HG02981 (cell line): ENCODE measurements around the gene PLD1.
"Not testable (repeated sequence)": the region's sequence is repeated elsewhere in the genome, so short reads cannot be mapped to it uniquely, and the experiment has no call there.

Experiments
- ATAC-seq: cut with Tn5 transposase; IDR thresholded peaks from one replicate; pipeline ENCODE4 v1.9.1; 2021; ENCODE audit warnings: mild to moderate bottlenecking, moderate library complexity; ENCODE audit not compliant: unreplicated experiment

The PLD1 gene

DNA sequence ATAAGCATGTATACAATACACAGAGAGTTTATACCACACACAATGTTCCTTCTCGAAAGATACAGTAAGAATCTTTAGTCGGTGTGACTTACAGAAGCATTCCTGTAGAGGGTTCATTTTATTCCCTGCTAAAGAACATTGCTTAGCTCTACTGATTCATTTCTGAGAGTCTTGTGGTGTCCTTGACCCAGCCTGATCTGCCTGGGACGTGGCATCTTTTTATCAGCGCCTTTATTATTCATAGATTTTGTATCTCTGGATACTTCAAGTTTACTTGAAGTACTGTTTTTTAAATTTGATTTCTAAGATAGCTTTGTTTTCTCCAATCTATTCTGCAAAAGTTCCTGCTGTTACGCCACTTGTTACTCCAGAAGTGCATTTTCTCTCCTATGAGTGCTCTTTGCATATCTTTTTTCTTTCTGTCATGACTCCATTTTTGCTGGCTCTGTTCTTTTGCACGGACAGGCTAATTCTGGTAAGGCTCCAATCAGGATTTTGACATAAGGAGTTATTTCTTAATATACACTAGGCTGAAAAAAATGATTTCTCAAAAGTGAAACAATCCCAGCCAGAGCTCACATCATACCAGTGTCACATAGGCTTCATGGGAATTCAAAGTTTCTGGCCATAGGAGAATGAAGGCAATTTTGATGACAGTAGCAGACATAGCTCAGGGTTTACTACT is 235.6 kb downstream of the PLD1 start:
- no peak for ATAC-seq

DNA sequence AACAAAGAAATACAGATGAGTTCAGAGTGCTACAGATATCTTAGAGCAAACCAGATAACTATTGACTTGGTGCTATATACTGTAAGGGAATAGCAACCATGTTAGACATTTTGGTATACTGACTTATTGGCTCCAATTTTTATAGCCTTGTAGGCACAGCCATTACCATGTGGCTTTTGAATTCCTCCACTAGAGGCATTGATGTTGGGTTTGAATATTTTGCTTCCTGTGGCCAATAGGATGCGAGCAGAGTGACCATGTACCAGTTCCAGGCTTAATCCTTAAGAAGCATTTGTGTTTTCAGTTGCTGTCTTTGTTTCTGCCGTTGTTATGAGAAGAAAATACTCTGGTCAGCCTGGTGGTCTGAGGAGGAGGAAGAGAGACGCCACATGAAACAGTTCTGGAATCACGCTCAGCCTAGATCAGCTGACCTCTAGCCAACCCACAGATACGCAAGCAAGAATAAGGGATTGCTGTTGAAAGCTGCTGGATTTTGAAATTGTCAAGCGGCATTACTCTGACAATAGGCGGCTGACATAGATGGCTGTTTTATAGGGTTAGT is 240.6 kb downstream of the PLD1 start:
- ATAC-seq: no peak

DNA sequence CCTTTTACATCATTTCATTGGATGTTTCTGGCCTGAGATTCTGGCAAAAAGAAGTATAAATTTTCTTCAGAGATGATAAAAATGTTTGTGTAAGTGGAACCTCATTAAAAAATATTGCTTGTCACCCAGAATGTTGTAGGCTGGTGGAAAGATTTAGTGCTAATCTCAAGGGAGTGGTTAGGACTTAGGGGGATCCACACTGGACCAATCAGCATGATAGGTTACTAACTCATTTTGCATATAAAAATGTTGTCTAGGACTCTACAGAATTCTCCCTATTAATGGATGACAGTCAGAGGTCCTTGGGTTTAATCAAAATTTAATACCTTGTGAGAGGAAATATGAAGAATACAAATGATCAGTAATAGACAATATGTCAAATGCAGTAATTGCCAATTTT is 241.5 kb downstream of the PLD1 start:
- no peak for ATAC-seq

DNA sequence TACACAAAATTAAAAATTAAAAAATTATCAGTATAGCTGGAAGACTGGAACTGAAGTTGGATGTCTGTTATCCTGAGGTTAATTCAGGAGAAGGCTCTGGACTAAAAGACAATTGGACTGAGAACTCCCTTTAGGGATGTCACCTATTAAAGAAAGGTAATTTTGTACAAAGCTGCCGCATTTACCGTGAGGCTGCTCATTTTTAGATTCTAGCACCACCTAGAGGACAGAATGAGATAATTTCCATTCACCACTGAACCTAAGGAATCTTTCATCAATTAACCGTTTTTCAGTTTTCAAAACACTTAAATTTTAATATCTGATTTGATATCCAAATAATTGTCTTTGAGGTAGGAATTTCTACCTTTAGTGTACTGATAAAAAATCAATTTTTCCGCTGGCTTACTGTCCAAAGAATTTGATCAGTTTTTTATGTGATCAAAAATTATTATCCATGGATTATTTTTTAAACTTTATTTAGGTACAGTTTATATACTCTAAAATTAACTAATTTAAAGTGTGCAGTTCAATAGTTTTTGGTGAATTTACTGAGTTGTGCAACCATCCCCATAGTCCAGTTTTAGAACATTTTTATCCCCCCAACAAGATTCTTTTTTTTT is 243.4 kb downstream of the PLD1 start:
- ATAC-seq: no peak

DNA sequence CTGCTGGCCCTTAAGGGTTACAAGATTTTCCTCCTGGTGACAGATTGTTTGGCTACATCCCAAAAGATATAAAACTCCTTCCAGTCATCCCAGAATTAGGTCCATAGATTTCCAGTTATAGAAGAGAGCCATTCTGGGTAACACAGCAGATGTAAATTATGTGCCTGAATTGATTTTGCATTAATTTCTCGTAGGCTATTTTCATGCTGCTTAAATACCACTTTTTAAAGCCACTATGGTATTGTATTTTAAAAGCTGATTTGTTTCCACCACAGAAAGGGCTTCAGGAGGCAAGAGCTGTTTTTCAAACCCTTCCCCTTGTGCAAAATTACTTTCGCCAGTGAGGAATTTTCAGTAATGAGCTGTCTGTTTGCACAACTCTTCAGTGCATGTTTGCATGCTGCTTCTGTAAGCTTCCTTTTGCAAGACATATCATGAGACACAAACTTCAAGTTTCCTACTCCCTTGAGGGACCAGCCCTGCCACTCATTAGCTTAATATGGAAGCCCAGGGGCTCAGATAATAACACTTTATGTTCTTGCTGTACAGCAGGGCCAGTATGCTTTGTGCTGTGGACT is 244.7 kb downstream of the PLD1 start:
- ATAC-seq: no peak

DNA sequence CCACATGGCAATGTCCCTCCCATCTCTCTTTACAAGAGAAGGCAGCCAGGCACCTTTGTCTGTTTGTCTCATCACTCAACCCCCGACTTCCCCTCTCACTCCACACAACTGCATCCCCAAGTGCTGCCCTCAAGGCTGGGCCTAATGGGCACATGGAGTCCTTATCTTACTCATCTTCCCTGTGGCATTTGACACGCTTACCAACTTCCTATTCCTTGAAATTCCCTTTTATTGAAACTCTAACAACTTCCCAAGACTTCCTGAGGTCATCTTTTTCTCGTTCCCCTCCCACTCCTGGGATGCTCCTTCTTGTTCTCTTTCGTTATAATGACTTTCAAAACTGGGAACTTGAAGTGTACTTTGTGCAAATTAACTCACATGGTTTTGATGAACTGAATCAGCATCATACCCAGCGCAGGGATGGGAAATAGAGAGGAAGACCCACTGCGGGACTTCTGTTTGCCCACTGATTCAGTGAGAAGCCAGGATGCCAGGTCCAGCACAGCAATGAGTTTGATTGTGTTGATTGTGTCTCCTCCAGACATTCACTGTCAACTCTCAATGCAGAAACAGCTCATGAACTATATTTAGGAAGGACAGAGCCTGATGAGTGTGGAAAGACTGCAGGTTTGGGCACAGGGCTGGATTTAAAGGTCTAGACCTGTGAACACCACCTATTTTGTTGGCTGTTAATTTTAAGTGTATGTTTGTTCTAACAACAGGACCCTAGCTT is 245.4 kb downstream of the PLD1 start:
- no peak for ATAC-seq

DNA sequence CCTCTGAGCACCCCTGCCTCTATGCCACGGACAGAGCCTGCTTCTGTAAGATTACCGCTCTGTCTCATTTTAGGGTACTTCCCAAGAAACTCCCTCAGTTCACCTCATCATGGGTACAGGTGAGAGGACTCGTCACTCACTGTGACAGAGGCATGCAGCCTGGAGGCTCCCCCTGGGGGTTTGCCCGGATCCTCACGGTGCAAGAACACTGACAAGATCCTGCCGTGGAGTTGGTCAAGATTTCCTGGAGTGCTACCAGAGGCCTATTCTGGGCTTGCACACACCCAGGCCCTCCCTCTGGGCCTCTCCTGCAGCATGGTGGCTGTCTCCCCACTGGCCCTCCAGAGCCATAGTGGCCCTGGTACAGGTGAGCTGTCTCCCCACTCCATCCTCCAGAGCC is 247.0 kb downstream of the PLD1 start:
- no peak for ATAC-seq

DNA sequence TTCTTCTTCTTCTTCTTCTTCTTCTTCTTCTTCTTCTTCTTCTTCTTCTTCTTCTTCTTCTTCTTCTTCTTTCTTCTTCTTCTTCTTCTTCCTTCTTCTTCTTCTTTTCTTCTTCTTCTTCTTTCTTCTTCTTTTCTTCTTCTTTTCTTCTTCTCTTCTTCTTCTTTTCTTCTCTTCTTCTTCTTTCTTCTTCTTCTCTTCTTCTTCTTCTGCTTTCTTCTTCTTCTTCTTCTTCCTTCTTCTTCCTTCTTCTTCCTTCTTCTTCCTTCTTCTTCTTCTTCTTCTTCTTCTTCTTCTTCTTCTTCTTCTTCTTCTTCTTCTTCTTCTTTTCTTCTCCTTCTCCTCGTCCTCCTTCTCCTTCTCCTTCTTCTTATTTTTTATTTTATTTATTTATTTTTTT is 247.8 kb downstream of the PLD1 start:
- ATAC-seq: not testable (repeated sequence)

DNA sequence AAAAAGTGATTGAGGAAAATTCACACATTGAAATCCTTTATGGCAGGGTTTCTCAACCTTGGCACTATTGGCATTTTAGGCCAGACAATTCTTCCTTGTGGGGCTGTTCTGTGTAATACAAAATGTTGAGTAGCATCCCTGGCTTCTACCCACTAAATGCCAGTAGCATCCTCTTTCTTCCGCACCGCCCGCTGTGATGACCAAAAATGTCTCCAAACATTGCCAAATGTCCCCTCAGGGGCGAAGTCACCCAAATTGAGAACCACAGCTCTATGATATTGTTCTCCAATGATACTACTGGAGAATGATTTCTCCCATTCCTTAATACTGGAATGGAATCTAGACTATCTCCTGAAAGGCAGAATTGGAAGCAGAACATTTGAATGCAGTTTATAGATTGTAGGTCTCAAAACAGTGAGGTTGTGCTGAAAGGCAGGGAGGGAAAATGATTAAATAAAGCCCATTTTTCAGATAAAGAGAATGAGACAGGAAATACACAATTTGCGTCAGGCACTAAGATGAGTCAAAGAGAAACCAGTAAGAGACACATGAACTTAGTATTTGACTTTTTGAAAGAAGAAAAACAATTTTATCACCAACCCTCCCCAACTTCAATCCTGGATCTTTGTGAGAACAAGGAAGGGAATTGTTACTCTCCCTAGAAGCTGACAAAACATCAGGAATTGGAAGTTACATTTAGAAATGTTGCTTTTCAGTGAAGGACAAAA is 248.5 kb downstream of the PLD1 start:
- no peak for ATAC-seq

DNA sequence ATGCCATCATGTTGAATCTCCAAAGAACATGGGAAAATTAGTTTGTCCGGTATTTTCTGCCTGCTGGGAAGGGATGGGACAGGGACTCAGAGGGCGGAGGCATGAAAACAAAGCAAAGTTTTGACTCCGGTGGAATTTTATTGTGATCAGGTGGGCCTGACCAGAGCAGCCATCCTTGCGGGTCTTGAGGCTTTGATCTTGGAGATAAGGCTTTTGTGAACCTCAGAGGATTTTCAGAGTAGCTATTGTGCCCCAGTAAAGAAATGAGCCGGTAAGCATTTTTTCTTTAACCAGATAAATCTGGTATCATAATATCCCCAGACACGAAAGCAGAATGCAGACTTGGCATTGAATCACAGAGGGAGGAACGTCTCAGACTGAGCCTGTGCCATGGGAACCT is 250.7 kb downstream of the PLD1 start:
- no peak for ATAC-seq

DNA sequence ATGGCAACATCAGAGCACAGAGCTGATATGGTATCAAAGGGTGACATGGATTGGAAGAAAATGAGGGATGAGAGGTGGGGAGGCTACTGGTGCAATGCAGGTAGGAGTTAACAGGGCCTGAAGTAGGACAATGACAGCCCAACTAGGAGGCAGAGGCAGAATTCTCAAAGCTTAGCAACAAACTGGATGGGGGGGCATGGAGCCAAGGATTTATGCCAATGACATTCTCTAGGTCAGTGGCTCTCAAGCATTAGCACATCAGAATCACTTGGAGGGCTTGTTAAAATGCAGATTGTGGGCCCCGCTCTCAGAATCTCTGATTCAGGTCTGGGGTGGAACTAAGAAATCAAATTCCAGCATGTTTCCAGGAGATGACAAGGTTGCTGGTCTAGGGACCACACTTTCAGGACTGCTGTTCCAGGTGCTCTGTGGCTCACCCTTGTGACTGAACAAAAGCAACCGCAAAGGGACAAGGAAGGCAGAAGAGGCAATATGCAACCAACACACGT is 252.0 kb downstream of the PLD1 start:
- no peak for ATAC-seq

DNA sequence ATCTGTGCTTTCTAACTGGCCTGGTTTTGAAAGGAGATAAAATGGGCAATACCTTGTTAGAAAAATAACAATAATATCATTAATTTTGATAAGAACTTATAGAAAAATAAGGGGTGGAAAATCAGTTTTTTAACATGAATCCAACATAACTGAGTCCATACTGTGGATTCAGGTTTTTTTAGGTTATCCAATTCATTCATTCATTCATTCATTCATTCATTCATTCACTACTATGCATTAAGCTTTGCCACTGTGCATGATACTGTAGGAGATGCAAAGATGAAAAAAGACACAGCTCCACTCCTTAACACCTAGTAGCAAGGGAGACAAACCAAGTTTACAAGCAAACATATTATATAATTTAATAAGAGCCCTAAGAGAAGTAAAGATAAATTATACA is 253.1 kb downstream of the PLD1 start:
- no peak for ATAC-seq

DNA sequence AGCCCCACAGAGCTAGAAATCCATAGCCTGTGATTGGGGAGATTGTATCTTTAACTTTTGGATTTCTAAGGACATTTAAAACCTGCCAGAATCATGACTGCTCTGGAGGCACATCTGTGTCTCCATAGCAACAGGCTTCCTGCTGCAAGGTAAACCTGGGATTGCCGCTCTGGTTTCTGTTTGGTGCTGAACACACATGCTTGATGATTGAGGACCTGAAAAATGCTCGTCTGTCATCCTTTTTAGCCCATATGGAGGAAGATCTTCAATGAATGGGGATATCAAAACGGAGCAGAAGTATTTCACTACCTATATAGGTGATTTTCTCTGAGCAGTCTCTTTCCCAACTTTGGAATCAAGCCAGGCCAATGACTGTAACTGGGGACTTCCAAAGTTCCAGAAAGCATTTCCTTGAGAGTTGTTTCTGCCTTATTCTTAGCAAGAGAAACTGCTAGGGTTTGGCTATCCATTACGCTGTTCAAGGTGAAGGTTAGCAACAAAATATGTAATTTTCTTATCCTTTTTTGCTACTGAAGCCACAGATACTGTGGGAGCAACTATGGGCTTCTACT is 253.6 kb downstream of the PLD1 start:
- no peak for ATAC-seq

DNA sequence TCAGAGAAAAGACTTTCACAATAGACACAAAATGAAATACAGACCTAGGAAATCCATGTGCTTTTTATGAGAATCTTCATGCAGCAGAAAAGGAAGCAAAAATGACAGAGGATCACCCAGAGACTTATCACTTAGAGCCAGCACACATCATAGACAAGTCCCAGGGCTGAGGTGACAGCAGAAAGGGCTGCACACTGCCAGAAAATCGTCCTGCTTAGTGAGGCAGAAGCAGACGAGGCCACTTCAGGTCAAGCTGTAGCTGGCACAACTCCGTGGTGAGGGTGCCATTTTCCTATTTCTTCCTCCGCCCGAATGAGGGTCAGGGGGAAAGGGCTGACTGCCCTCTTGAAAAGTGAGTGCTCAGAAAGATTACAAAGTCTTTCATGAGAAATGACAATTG is 254.1 kb downstream of the PLD1 start:
- ATAC-seq: no peak

DNA sequence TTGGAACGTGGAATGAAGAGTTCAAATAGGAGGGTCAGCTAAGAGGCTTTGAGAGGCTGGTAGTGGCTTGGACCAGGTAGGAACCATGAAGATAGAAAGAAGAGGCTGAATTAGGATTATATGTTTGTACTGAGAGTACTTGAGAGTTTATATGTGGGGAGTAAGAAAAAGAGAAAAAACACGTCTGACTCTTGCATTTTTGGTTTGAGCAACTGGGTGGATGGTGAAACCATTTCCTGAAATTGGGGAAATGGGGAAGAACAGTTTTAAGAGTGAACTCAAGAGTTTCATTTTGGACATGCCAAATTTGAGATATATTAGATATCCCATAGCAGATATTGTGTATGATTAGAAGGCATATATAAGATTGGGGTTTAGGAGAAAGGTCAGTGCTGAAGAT is 257.2 kb downstream of the PLD1 start:
- ATAC-seq: no peak

DNA sequence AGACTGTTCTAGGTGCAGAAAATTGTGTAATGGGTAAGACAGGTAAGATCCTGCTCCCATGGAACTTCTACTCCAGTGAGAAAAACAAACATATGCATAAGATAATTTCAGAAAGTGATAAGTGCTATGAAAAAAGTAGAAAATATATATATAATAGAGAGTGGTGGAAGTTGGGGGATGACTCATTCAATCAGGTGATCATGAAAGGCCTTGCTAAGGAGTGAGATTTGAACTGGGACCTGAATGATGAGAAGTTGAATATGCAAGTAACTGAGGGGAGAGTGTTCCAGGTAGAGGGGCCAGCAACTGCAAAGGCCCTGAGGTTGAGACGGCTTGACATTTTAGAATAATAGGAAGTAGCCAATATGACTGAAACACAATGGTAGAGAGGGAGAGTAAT is 257.8 kb downstream of the PLD1 start:
- ATAC-seq: no peak

DNA sequence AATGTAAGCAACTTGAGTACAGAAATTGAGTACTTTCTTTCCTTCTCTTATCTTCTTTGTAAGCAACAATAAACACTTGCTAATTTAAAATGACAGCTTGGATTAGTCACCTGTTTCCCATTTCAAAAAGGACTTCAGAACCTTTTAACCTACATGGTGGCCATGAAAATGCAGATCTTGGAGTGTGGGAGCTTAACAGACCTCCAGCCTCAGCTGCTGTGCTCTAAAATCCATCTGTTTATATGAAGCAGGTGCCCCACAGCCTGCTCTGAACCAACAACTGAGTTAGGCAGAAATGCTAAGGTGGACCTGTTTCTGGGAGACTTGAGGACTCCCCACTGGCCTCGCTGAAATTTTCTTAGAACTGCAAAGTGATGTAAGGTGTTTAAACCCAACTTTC is 259.0 kb downstream of the PLD1 start:
- no peak for ATAC-seq
